H9 (cell line): ENCODE measurements around the gene ALKBH5. TPM values are rescaled to one million over a fixed set of nuclear protein-coding genes. Genes with fewer than 3 reads are reported as not detected.

Source experiments
- DNase-seq: peaks from one replicate; pipeline ENCODE4 v3.0.0-alpha.2; 2017
- H2AFZ ChIP-seq: one replicate; pipeline ENCODE4 v1.6.1; 2013; ENCODE audit warnings: mild to moderate bottlenecking, low read length, control low read depth, moderate library complexity
- H2AK5ac ChIP-seq: 2 replicates; pipeline ENCODE4 v1.6.1; 2013; ENCODE audit warnings: low read length, control low read depth, mixed read lengths; ENCODE audit not compliant: insufficient read length
- H2BK120ac ChIP-seq: one replicate; pipeline ENCODE4 v1.6.1; 2013; ENCODE audit warnings: low read depth, mild to moderate bottlenecking, low read length, control low read depth, inconsistent platforms; ENCODE audit not compliant: poor library complexity, severe bottlenecking
- H2BK12ac ChIP-seq: 2 replicates; pipeline ENCODE4 v1.6.1; 2013; ENCODE audit warnings: low read length, control low read depth, mixed read lengths, low read depth; ENCODE audit not compliant: insufficient read length
- H2BK15ac ChIP-seq: 2 replicates; pipeline ENCODE4 v1.6.1; 2013; ENCODE audit warnings: low read depth, low read length, control low read depth
- H2BK20ac ChIP-seq: one replicate; pipeline ENCODE4 v1.6.1; 2013; ENCODE audit warnings: low read depth, mild to moderate bottlenecking, low read length, control low read depth, inconsistent platforms; ENCODE audit not compliant: poor library complexity, severe bottlenecking
- H2BK5ac ChIP-seq: 2 replicates; pipeline ENCODE4 v1.6.1; 2013; ENCODE audit warnings: low read length, control low read depth, mixed read lengths; ENCODE audit not compliant: insufficient read length
- H3K14ac ChIP-seq: 2 replicates; pipeline ENCODE4 v1.6.1; 2013; ENCODE audit warnings: low read length, control low read depth; ENCODE audit not compliant: insufficient read depth
- H3K18ac ChIP-seq: 2 replicates; pipeline ENCODE4 v1.6.1; 2013; ENCODE audit warnings: low read depth, mild to moderate bottlenecking, mixed read lengths, low read length, control low read depth; ENCODE audit not compliant: insufficient read length
- H3K23ac ChIP-seq: 2 replicates; pipeline ENCODE4 v1.6.1; 2013; ENCODE audit warnings: low read length, control low read depth, mixed read lengths, low read depth; ENCODE audit not compliant: insufficient read length
- H3K23me2 ChIP-seq: 2 replicates; pipeline ENCODE4 v1.6.1; 2013; ENCODE audit warnings: low read depth, mild to moderate bottlenecking, mixed read lengths, low read length, control low read depth; ENCODE audit not compliant: insufficient read length, poor library complexity, severe bottlenecking
- H3K27ac ChIP-seq: 2 replicates; pipeline ENCODE4 v1.5.1; 2013; ENCODE audit warnings: low read length, control low read depth, mixed read lengths, low read depth; ENCODE audit not compliant: insufficient read length
- H3K27me3 ChIP-seq: 2 replicates; pipeline ENCODE4 v1.6.1; 2013; ENCODE audit warnings: low read length, control low read depth, inconsistent platforms; ENCODE audit not compliant: insufficient read depth
- H3K4ac ChIP-seq: 2 replicates; pipeline ENCODE4 v1.6.1; 2013; ENCODE audit warnings: low read depth, mild to moderate bottlenecking, control low read depth, inconsistent platforms, low read length, moderate library complexity
- H3K4me1 ChIP-seq: 2 replicates; pipeline ENCODE4 v1.6.1; 2013; ENCODE audit warnings: low read length, control low read depth, inconsistent platforms; ENCODE audit not compliant: insufficient read depth
- H3K4me2 ChIP-seq: 2 replicates; pipeline ENCODE4 v1.6.1; 2013; ENCODE audit warnings: low read length, control low read depth, mixed read lengths; ENCODE audit not compliant: insufficient read length, insufficient read depth
- H3K56ac ChIP-seq: 2 replicates; pipeline ENCODE4 v1.6.1; 2013; ENCODE audit warnings: low read depth, mild to moderate bottlenecking, mixed read lengths, low read length, control low read depth; ENCODE audit not compliant: insufficient read length
- H3K79me1 ChIP-seq: 2 replicates; pipeline ENCODE4 v1.6.1; 2013; ENCODE audit warnings: low read depth, mild to moderate bottlenecking, moderate library complexity, low read length, control low read depth, inconsistent platforms; ENCODE audit not compliant: insufficient read depth, poor library complexity, severe bottlenecking
- H3K79me2 ChIP-seq: 2 replicates; pipeline ENCODE4 v1.6.1; 2013; ENCODE audit warnings: low read length, control low read depth, inconsistent platforms; ENCODE audit not compliant: insufficient read depth
- H3K9ac ChIP-seq: 2 replicates; pipeline ENCODE4 v1.6.1; 2013; ENCODE audit warnings: low read length, control low read depth, mixed read lengths; ENCODE audit not compliant: insufficient read length; ENCODE audit errors: extremely low read depth
- H3K9me3 ChIP-seq: one replicate; pipeline ENCODE4 v1.6.1; 2013; ENCODE audit warnings: low read depth, low read length, inconsistent platforms; ENCODE audit not compliant: control insufficient read depth
- H3T11ph ChIP-seq: one replicate; pipeline ENCODE4 v1.6.1; 2013; ENCODE audit warnings: mild to moderate bottlenecking, low read length, control low read depth, inconsistent platforms
- H4K20me1 ChIP-seq: one replicate; pipeline ENCODE4 v1.6.1; 2013; ENCODE audit not compliant: control insufficient read depth, insufficient read length, insufficient read depth
- H4K5ac ChIP-seq: 2 replicates; pipeline ENCODE4 v1.6.1; 2013; ENCODE audit warnings: low read depth, mild to moderate bottlenecking, mixed read lengths, low read length, control low read depth; ENCODE audit not compliant: insufficient read length
- H4K8ac ChIP-seq: replicated peaks from 2 replicates; pipeline ENCODE4 v1.6.1; 2013; ENCODE audit warnings: low read length, control low read depth, mixed read lengths, low read depth; ENCODE audit not compliant: insufficient read length
- H4K91ac ChIP-seq: 2 replicates; pipeline ENCODE4 v1.6.1; 2013; ENCODE audit warnings: low read depth, mild to moderate bottlenecking, moderate library complexity, mixed read lengths, low read length, control low read depth; ENCODE audit not compliant: insufficient read length
- H3K27ac Mint-ChIP-seq, 3 experiments: 2 replicates in 2 of 3; 3 replicates in 1 of 3; pipeline ENCODE4 v1.8.0; 2020 to 2021; ENCODE audit warnings: mixed read lengths in 3 of 3, mild to moderate bottlenecking in 1 of 3, moderate library complexity in 1 of 3
- H3K27me3 Mint-ChIP-seq: 2 replicates; pipeline ENCODE4 v1.8.0; 2021; ENCODE audit warnings: low read depth, mild to moderate bottlenecking, moderate library complexity, mixed read lengths
- H3K36me3 Mint-ChIP-seq, 3 experiments: 2 replicates in 2 of 3; 3 replicates in 1 of 3; pipeline ENCODE4 v1.8.0; 2020 to 2021; ENCODE audit warnings: low read depth in 3 of 3, mixed read lengths in 3 of 3; ENCODE audit not compliant: insufficient read depth in 1 of 3
- H3K4me1 Mint-ChIP-seq, 2 experiments: 2 replicates each; pipeline ENCODE4 v1.8.0; 2020; ENCODE audit warnings: mixed read lengths in 2 of 2
- H3K4me3 Mint-ChIP-seq, 2 experiments: 2 replicates in 1 of 2; 3 replicates in 1 of 2; pipeline ENCODE4 v1.8.0; 2020 to 2021; ENCODE audit warnings: mild to moderate bottlenecking in 2 of 2, mixed read lengths in 2 of 2, moderate library complexity in 1 of 2
- H3K9me3 Mint-ChIP-seq, 2 experiments: 2 replicates in 1 of 2; 3 replicates in 1 of 2; pipeline ENCODE4 v1.8.0; 2020; ENCODE audit warnings: mild to moderate bottlenecking in 2 of 2, mixed read lengths in 2 of 2, moderate library complexity in 1 of 2
- WGBS: extraction: QIAGEN DNeasy Blood & Tissue Kit; methylation state at CpG from one replicate; pipeline ENCODE4 v1.1.7; 2013; ENCODE audit warnings: missing lambda C conversion rate, low lambda C conversion rate, mixed read lengths; ENCODE audit not compliant: insufficient read length; ENCODE audit errors: extremely low coverage; 5-methylcytosine and 5-hydroxymethylcytosine counted together
- total RNA-seq: library from RNA; stranded (reverse); gene quantifications from 2 replicates; pipeline ENCODE4 v1.2.1, GENCODE V29; 2021
- TF ChIP-seq, protein P1 (sequence below): fragments of 200-600 bp; sonication (generic); conservative IDR thresholded peaks from 3 replicates; pipeline ENCODE4 v1.8.0; 2021; ENCODE audit warnings: antibody characterized with exemption, mild to moderate bottlenecking

Gene ALKBH5
- total RNA-seq, 1 experiment from 2014 or later, result 89.8 TPM

DNA sequence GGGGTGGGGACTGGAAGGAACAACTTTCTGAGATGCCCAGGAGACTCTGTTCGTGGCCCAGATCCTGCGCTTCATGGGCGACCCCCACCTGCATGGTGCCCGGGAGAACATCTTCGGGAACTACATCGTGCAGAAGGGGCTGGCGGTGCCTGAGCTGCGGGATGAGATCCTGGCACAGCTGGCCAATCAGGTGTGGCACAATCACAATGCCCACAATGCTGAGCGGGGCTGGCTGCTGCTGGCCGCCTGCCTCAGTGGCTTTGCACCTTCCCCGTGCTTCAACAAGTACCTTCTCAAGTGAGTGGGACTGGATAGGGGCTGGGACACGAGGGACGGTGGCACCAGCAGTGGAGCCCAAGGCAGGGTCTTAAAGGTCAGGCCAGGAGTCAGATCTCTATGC lies 37.8 kb upstream of the ALKBH5 start:
- no peaks in the 10 kb centered on the region for H3K9me3 Mint-ChIP-seq
- Histone ChIP-seq H2BK20ac (no peak overlapping the region), H3K79me1 (no peaks in the 10 kb centered on the region)

More for the DNA sequence above, 37.8 kb upstream of the ALKBH5 start:
- H3K27ac Mint-ChIP-seq, result no peak overlapping the region
- DNase-seq, result no peak
- Histone ChIP-seq H3K23me2 (no peaks in the 10 kb centered on the region), H2BK120ac (no peak overlapping the region), H3K79me2 (no peaks in the 10 kb centered on the region), H3K14ac (no peak overlapping the region), H3K23ac (no peak overlapping the region), H3K27ac (no peak overlapping the region), H4K91ac (no peak overlapping the region), H3K9ac (no peak overlapping the region), H2BK15ac (no peak overlapping the region), H3K4ac (no peak overlapping the region), H2BK12ac (no peak overlapping the region), H4K20me1 (no peaks in the 10 kb centered on the region), H3K18ac (no peak overlapping the region), H2AK5ac (no peak overlapping the region), H3T11ph (no peak overlapping the region), H4K5ac (no peak overlapping the region), H3K56ac (no peak overlapping the region), H3K9me3 (no peaks in the 10 kb centered on the region), H2AFZ (no peak overlapping the region), H2BK5ac (no peak overlapping the region), H4K8ac (no peak overlapping the region), H3K27me3 (no peaks in the 10 kb centered on the region), H3K4me2 (no peak overlapping the region), H3K4me1 (peaks cover 3% of the 10 kb centered on the region; the same call in 1 of the 2 replicates)
- WGBS, result no CpG with 5 or more reads among the region's 13 CpGs
- no peaks in the 10 kb centered on the region for H3K36me3 Mint-ChIP-seq
- H3K27me3 Mint-ChIP-seq, result peaks cover 10% of the 10 kb centered on the region
- H3K4me1 Mint-ChIP-seq, result peaks cover 9 to 15% of the 10 kb centered on the region in 2 experiments
- no peak overlapping the region for H3K4me3 Mint-ChIP-seq
- TF ChIP-seq, protein P1, sequence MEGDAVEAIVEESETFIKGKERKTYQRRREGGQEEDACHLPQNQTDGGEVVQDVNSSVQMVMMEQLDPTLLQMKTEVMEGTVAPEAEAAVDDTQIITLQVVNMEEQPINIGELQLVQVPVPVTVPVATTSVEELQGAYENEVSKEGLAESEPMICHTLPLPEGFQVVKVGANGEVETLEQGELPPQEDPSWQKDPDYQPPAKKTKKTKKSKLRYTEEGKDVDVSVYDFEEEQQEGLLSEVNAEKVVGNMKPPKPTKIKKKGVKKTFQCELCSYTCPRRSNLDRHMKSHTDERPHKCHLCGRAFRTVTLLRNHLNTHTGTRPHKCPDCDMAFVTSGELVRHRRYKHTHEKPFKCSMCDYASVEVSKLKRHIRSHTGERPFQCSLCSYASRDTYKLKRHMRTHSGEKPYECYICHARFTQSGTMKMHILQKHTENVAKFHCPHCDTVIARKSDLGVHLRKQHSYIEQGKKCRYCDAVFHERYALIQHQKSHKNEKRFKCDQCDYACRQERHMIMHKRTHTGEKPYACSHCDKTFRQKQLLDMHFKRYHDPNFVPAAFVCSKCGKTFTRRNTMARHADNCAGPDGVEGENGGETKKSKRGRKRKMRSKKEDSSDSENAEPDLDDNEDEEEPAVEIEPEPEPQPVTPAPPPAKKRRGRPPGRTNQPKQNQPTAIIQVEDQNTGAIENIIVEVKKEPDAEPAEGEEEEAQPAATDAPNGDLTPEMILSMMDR, result no peak
